ENCODE measurements around the gene SMAP1. TPM values are rescaled to one million over a fixed set of nuclear protein-coding genes. Genes with fewer than 3 reads are reported as not detected.

Gene SMAP1
- total RNA-seq, 2 donors from 2014 or later = 13.7 to 26.0 TPM

DNA sequence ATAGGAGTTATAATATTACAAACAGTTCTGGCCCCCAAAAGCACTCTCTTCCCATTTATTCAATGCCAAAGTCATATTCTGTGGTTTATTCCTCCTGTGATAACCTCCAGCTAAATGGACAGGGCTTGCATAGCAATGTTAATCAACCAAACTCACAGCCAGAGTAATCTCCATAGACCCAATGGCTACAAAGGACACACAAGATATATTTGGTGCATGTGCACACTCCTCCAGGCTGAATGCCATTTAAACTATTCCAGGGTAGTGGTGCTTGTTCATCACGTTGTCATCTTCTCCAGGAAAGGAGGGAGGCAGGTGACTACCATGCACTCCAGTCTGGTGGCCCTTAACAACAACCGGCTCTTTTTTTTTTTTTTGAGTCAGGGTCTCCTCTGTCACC is 232.4 kb downstream of the SMAP1 start:
- Histone ChIP-seq H3K27me3 (replicated peaks; ENCODE audit: insufficient read depth) (no peaks in the 10 kb centered on the region), H3K4me3 (no peak overlapping the region), H3K9me3 (no peaks in the 10 kb centered on the region), H3K4me1 (ENCODE audit: control insufficient read depth in 1 of 2, low read depth in 2 of 2) (no peaks in the 10 kb centered on the region), H3K27ac (no peak overlapping the region), H3K36me3 (no peaks in the 10 kb centered on the region)
- no peak for ATAC-seq (ENCODE audit: insufficient number of reproducible peaks, low FRiP score, low read depth)
- TF ChIP-seq, protein P1, sequence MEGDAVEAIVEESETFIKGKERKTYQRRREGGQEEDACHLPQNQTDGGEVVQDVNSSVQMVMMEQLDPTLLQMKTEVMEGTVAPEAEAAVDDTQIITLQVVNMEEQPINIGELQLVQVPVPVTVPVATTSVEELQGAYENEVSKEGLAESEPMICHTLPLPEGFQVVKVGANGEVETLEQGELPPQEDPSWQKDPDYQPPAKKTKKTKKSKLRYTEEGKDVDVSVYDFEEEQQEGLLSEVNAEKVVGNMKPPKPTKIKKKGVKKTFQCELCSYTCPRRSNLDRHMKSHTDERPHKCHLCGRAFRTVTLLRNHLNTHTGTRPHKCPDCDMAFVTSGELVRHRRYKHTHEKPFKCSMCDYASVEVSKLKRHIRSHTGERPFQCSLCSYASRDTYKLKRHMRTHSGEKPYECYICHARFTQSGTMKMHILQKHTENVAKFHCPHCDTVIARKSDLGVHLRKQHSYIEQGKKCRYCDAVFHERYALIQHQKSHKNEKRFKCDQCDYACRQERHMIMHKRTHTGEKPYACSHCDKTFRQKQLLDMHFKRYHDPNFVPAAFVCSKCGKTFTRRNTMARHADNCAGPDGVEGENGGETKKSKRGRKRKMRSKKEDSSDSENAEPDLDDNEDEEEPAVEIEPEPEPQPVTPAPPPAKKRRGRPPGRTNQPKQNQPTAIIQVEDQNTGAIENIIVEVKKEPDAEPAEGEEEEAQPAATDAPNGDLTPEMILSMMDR (IDR thresholded peaks at IDR 0.05) = no peak
- DNase-seq (ENCODE audit: low spot score) = no peak

DNA sequence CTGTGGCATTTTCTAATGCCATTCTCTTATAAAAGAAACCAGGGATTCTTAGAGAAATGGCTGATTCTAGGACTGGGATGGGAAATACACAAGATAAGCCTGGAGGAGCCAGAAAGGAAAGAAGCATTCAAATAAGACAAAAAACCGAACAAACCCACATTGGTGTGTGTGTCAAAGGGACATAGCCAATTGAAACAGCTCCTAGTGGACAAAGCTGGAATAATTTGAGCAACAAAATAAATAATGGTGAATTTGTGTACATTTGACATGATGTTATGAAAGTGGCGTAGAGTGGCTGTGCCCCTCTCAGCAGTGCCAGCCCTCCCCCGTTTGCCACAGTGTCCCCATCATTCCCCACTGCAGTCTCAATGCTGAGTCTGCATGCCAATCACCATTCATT is 233.6 kb downstream of the SMAP1 start:
- Histone ChIP-seq H3K4me3 (no peak overlapping the region), H3K4me1 (ENCODE audit: control insufficient read depth in 1 of 2, low read depth in 2 of 2) (no peaks in the 10 kb centered on the region), H3K27me3 (replicated peaks; ENCODE audit: insufficient read depth) (no peaks in the 10 kb centered on the region), H3K36me3 (no peaks in the 10 kb centered on the region), H3K27ac (no peak overlapping the region), H3K9me3 (no peaks in the 10 kb centered on the region)
- no peak for ATAC-seq (ENCODE audit: insufficient number of reproducible peaks, low FRiP score, low read depth)
- no peak for DNase-seq (ENCODE audit: low spot score)
- TF ChIP-seq, protein P1 (IDR thresholded peaks at IDR 0.05) = peak; percentile 8

DNA sequence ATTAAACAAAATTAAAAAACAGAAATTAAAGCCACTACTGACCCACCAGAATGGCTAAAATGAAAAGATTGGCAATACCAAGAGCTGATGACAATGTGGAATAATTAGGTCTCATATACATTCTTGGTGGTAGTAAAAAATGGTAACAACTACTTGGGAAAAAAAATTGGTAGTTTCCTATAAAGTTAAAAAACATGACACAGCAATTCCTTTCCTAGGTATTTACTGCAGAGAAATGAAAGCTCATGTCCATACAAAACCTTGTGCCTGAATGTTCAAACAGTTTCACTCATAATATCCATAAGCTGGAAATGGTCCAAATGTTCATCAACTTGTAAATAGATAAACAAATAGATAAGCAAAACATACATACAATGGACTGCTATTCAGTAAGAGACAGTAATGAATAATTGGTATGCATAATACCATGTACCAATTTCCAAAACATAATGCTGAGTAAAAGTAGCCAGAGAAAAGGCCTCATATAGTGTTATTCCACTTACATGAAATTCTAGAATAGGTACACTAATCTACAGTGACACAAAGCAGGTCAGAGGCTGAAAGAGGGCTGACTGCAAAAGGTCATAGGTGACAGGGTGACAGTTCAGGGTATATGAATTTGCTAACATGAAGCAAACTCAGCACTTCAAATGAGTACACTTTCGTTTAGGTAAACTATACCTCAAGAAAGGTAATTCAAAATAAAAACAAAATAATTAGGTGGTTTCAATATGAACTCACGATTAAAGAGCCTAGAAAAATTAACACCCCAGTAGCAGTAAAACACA is 236.2 kb downstream of the SMAP1 start:
- H3K36me3 ChIP-seq = no peaks in the 10 kb centered on the region
- H3K4me1 ChIP-seq (ENCODE audit: control insufficient read depth in 1 of 2, low read depth in 2 of 2) = no peaks in the 10 kb centered on the region
- ATAC-seq (ENCODE audit: insufficient number of reproducible peaks, low FRiP score, low read depth) (no peak), DNase-seq (ENCODE audit: low spot score) (no peak)
- no peaks in the 10 kb centered on the region for H3K27me3 ChIP-seq (replicated peaks; ENCODE audit: insufficient read depth)
- H3K27ac ChIP-seq = no peak overlapping the region
- TF ChIP-seq, protein P1 (IDR thresholded peaks at IDR 0.05) = no peak
- H3K4me3 ChIP-seq = no peak overlapping the region
- no peaks in the 10 kb centered on the region for H3K9me3 ChIP-seq

DNA sequence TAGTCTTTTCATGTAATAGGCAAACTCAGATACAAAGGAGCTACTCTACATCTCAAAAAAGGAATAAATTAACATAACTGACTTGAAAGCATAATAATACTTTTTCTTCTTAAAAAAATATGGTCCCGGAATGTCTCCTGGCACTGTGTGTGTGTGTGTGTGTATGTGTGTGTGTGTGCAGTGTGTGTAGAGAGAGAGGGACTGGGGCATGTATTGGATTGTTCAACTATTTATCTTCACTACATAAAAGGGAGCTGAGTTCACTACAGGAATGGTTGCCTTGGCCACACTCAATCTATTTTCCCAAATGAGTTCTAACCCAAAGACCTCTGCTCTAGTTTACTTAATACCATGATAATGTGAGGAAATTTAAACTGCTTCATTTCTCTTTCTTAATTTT is 238.1 kb downstream of the SMAP1 start:
- ATAC-seq (ENCODE audit: insufficient number of reproducible peaks, low FRiP score, low read depth) = no peak
- Histone ChIP-seq H3K27ac (no peak overlapping the region), H3K27me3 (replicated peaks; ENCODE audit: insufficient read depth) (no peaks in the 10 kb centered on the region), H3K4me1 (ENCODE audit: control insufficient read depth in 1 of 2, low read depth in 2 of 2) (no peaks in the 10 kb centered on the region), H3K36me3 (no peaks in the 10 kb centered on the region), H3K9me3 (no peaks in the 10 kb centered on the region), H3K4me3 (no peak overlapping the region)
- TF ChIP-seq, protein P1 (IDR thresholded peaks at IDR 0.05) = no peak
- no peak for DNase-seq (ENCODE audit: low spot score)

Other genes with a start within 250 kb of the SMAP1 start
- 1 to 10 TPM in 1 of 2 donors, not detected in 1; 1.1 TPM for gene SDHAF4, start 101.0 kb upstream of the SMAP1 start, total RNA-seq